Measurements from ENCODE around the gene LRRD1.

GRCh38 chr7:92116949-92117348, 62.0 kb downstream of the LRRD1 start:
- TF ChIP-seq TARDBP (IDR thresholded peaks at IDR 0.05) (no peak), PKNOX1 (IDR thresholded peaks at IDR 0.05) (0 out of 2 replicates have a peak, but pooled peaks have one; percentile 27), BHLHE40 (IDR thresholded peaks at IDR 0.05; ENCODE audit: borderline replicate concordance) (no peak), L3MBTL2 (conservative IDR thresholded peaks at IDR 0.05) (no peak), SUZ12 (IDR thresholded peaks at IDR 0.05) (no peak), FOXM1 (IDR thresholded peaks at IDR 0.05; ENCODE audit: borderline replicate concordance) (no peak), ZNF384 (IDR thresholded peaks at IDR 0.05) (no peak), NFRKB (IDR thresholded peaks at IDR 0.05) (no peak), ARNT (IDR thresholded peaks at IDR 0.05) (no peak), FOXK2 (IDR thresholded peaks at IDR 0.05) (no peak)

Data from HEK293T (cell line).